Measurements from ENCODE around the gene CRTAP. TPM values are rescaled to one million over a fixed set of nuclear protein-coding genes. Genes with fewer than 3 reads are reported as not detected.

The CRTAP gene
- total and polyA plus RNA-seq, 2 of the 13 experiments (the other 11 are each of a cell fraction or from before 2014, with no cell fraction given) = 54.2 to 119 TPM

DNA sequence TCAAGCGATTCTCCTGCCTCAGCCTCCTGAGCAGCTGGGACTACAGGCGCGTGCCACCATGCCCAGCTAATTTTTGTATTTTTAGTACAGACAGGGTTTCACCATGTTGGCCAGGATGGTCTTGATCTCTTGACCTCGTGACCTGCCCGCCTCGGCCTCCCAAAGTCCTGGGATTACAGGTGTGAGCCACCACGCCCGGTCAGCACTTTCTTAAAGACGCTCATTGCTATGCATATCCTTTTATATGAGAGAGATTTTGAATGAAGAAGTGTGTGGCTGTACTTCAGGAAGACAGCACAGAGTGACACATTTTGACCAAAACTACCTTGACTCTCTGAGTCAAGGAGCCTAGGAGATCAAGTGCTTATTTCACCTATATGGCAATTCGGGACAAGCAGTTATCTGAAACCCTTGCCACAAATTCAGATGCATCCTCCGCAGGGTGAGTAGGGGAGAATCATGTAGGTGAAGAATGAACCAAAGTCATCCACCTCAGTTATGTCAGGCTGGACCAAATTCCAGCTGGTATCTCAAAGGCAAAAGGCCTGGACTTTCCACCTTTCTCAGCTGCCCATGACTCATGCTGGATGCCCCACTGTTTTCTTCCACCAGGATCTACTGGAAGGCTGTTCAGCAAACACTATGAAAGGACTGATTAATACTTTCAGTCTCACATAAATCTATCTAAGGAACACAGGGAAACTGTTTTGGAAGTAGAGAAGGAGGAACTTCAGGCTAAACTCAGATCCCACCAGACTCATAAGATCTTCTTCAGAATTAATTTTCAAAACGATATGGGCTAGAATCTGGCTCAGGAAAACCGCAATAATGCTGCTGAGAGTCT is 72.9 kb downstream of the CRTAP start (continued):
- TF ChIP-seq TMF1 (CRISPR knock-in tag; IDR thresholded peaks at IDR 0.05; ENCODE audit: low read depth) (no peak), GATAD2A (CRISPR knock-in tag; IDR thresholded peaks at IDR 0.05) (peak; percentile 77), ZNF451 (CRISPR knock-in tag; IDR thresholded peaks at IDR 0.05) (no peak), ZNF207 (IDR thresholded peaks at IDR 0.05; ENCODE audit: borderline replicate concordance) (no peak), ZFYVE20 (CRISPR knock-in tag; IDR thresholded peaks at IDR 0.05; ENCODE audit: borderline replicate concordance, low read depth) (no peak), ZZZ3 (CRISPR knock-in tag; IDR thresholded peaks at IDR 0.05; ENCODE audit: borderline replicate concordance) (0 out of 2 replicates have a peak, but pooled peaks have one; percentile 32), ZNF234 (CRISPR knock-in tag; conservative IDR thresholded peaks at IDR 0.05) (no peak), ZNF44 (CRISPR knock-in tag; IDR thresholded peaks at IDR 0.05) (no peak), ZNF251 (CRISPR knock-in tag; IDR thresholded peaks at IDR 0.05) (no peak), HES4 (CRISPR knock-in tag; IDR thresholded peaks at IDR 0.05; ENCODE audit: borderline replicate concordance) (no peak), NFE2 (CRISPR knock-in tag; IDR thresholded peaks at IDR 0.05) (no peak), XRCC5 (optimal IDR thresholded peaks at IDR 0.05; ENCODE audit: low read length) (peak; percentile 44), ZNF264 (CRISPR knock-in tag; IDR thresholded peaks at IDR 0.05) (no peak)
- TF ChIP-seq, protein P1, sequence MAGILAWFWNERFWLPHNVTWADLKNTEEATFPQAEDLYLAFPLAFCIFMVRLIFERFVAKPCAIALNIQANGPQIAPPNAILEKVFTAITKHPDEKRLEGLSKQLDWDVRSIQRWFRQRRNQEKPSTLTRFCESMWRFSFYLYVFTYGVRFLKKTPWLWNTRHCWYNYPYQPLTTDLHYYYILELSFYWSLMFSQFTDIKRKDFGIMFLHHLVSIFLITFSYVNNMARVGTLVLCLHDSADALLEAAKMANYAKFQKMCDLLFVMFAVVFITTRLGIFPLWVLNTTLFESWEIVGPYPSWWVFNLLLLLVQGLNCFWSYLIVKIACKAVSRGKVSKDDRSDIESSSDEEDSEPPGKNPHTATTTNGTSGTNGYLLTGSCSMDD (CRISPR knock-in tag; IDR thresholded peaks at IDR 0.05) = no peak
- TF ChIP-seq, protein P2, sequence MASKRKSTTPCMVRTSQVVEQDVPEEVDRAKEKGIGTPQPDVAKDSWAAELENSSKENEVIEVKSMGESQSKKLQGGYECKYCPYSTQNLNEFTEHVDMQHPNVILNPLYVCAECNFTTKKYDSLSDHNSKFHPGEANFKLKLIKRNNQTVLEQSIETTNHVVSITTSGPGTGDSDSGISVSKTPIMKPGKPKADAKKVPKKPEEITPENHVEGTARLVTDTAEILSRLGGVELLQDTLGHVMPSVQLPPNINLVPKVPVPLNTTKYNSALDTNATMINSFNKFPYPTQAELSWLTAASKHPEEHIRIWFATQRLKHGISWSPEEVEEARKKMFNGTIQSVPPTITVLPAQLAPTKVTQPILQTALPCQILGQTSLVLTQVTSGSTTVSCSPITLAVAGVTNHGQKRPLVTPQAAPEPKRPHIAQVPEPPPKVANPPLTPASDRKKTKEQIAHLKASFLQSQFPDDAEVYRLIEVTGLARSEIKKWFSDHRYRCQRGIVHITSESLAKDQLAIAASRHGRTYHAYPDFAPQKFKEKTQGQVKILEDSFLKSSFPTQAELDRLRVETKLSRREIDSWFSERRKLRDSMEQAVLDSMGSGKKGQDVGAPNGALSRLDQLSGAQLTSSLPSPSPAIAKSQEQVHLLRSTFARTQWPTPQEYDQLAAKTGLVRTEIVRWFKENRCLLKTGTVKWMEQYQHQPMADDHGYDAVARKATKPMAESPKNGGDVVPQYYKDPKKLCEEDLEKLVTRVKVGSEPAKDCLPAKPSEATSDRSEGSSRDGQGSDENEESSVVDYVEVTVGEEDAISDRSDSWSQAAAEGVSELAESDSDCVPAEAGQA (IDR thresholded peaks at IDR 0.05; ENCODE audit: low read depth) = no peak
- TF ChIP-seq, protein P2 (CRISPR knock-in tag; IDR thresholded peaks at IDR 0.05; ENCODE audit: borderline replicate concordance) = no peak
- TF ChIP-seq, protein P3, sequence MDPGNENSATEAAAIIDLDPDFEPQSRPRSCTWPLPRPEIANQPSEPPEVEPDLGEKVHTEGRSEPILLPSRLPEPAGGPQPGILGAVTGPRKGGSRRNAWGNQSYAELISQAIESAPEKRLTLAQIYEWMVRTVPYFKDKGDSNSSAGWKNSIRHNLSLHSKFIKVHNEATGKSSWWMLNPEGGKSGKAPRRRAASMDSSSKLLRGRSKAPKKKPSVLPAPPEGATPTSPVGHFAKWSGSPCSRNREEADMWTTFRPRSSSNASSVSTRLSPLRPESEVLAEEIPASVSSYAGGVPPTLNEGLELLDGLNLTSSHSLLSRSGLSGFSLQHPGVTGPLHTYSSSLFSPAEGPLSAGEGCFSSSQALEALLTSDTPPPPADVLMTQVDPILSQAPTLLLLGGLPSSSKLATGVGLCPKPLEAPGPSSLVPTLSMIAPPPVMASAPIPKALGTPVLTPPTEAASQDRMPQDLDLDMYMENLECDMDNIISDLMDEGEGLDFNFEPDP (CRISPR knock-in tag; conservative IDR thresholded peaks at IDR 0.05) = no peak
- TF ChIP-seq, protein P4, sequence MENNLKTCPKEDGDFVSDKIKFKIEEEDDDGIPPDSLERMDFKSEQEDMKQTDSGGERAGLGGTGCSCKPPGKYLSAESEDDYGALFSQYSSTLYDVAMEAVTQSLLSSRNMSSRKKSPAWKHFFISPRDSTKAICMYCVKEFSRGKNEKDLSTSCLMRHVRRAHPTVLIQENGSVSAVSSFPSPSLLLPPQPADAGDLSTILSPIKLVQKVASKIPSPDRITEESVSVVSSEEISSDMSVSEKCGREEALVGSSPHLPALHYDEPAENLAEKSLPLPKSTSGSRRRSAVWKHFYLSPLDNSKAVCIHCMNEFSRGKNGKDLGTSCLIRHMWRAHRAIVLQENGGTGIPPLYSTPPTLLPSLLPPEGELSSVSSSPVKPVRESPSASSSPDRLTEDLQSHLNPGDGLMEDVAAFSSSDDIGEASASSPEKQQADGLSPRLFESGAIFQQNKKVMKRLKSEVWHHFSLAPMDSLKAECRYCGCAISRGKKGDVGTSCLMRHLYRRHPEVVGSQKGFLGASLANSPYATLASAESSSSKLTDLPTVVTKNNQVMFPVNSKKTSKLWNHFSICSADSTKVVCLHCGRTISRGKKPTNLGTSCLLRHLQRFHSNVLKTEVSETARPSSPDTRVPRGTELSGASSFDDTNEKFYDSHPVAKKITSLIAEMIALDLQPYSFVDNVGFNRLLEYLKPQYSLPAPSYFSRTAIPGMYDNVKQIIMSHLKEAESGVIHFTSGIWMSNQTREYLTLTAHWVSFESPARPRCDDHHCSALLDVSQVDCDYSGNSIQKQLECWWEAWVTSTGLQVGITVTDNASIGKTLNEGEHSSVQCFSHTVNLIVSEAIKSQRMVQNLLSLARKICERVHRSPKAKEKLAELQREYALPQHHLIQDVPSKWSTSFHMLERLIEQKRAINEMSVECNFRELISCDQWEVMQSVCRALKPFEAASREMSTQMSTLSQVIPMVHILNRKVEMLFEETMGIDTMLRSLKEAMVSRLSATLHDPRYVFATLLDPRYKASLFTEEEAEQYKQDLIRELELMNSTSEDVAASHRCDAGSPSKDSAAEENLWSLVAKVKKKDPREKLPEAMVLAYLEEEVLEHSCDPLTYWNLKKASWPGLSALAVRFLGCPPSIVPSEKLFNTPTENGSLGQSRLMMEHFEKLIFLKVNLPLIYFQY (CRISPR knock-in tag; IDR thresholded peaks at IDR 0.05; ENCODE audit: borderline replicate concordance) = no peak

Data from HepG2 (cell line).